CD4-positive, alpha-beta T cell treated with Interleukin-17A for 1 hour (primary cell): Measurements from ENCODE around the gene HAS3.
"Not testable (repeated sequence)": the region's sequence is repeated elsewhere in the genome, so short reads cannot be mapped to it uniquely, and the experiment has no call there.

Experiments
- DNase-seq: peaks from one replicate; pipeline ENCODE4 v3.0.0-alpha.2; 2020

HAS3 gene

DNA sequence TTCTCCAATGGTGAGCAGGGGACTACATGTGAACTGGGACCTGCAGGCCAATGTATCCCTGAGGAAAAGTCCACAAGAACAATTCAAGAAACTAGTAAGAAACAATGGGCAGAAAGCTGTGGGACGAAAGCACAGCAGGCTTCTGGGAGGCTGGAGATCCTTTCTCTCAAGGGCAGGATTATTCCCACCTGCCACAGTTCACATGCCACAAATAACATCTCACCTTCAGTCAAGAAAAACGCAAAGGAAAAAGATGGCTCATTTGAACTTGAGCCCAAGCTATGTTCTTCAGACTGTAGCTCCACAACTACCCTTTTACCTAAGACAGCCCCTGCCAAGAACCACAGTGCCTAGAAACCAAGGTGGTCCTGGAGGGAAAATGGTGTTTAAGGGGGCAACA lies 13.0 kb downstream of the HAS3 start:
- no peak for DNase-seq

DNA sequence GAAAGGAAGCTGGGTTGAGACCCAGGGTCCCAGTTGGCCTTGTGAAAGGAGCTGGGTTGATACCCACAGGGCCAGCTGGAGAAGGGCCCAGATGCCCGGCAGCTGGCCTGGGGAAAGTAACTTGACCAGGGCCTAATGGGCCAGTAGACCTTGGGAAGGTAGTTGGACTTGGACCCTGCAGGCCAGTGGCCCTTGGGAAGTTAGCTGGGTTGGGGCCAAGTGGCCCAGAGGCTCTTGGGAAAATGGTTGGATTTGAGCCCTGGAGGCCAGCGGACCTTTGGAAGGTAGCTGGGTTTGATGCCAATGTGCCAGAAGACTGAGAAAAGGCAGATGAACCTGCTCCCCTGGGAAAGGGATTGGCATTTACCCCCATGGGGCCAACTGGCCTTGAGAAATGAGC lies 13.5 kb downstream of the HAS3 start:
- no peak for DNase-seq

GRCh38 chr16:69119536-69119935 lies 14.1 kb downstream of the HAS3 start:
- no peak for DNase-seq

DNA sequence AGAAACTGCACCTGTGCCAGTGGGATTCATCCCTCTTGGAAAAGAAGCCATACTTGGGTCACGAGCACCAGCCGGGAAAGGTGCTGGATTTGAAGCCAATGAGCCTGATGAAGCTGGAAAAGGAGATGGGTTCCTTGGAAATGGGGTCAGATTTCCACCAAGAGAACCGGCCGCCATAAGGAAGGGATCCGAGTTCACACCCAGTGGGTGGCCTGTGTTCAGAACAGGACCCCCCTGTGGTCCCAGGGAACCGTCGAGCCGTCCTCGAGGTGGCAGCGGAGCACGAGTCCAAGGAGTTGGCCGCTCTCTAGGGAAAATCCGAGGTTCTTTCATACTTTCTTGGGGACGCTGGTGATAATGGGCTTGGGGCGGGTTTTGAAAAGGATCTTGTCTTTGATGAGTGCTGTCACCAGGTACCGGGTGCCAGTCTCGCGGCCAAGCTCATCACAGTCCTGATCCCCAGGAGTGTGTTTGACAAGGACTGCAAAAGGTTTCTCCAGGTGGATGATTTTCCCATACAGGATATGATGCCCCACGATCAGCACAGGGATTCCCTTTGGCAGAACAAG lies 14.7 kb downstream of the HAS3 start:
- no peak for DNase-seq

DNA sequence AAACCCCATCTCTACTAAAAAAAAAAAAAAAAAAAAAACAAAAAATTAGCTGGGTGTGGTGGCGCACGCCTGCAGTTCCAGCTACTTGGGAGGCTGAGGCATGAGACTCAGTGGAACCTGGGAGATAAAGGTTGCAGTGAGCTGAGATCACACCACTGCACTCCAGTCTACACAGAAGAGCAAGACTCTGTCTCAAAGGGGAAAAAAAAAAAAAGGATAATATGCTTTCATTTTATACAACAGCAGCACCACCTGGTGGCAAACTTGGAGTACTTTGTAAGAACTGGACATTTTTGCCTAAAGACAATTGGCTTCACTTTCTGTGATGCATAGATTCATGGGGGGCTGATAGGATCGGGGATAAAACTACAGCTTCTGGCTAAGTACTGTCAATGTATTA lies 18.5 kb downstream of the HAS3 start:
- DNase-seq: peak; percentile 77

GRCh38 chr16:69124406-69124805 lies 19.0 kb downstream of the HAS3 start:
- not testable (repeated sequence) for DNase-seq

DNA sequence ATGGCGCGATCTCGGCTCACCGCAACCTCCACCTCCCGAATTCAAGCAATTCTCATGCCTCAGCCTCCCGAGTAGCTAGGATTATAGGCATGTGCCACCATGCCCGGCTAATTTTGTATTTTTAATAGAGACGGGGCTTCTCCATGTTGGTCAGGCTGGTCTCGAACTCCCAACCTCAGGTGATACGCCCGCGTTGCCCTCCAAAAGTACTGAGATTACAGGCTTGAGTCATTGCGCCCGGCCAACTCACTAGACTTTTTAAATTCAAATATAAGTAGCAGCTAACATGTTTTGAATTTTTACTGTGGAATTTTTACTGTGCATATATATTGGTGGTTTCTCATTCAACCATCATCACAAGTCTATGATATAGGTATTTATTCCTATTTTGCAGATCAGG lies 19.5 kb downstream of the HAS3 start:
- not testable (repeated sequence) for DNase-seq

- no peak for DNase-seq
These were observed 20.8 kb downstream of the HAS3 start for GRCh38 chr16:69126221-69126620.

DNA sequence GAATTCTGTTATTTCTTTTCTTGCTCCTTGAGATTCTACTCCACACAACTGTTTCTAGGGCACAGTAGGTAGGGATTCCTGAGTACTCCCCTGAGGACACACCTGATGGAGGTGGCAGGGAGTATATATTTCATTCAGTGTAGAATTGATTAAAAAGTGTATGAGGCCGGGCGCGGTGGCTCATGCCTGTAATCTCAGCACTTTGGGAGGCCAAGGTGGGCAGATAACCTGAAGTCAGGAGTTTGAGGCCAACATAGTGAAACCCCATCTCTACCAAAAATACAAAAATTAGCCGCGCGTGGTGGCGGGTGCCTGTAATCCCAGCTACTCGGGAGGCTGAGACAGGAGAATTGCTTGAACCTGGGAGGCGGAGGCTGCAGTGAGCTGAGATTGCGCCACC lies 21.3 kb downstream of the HAS3 start:
- DNase-seq: not testable (repeated sequence)

DNA sequence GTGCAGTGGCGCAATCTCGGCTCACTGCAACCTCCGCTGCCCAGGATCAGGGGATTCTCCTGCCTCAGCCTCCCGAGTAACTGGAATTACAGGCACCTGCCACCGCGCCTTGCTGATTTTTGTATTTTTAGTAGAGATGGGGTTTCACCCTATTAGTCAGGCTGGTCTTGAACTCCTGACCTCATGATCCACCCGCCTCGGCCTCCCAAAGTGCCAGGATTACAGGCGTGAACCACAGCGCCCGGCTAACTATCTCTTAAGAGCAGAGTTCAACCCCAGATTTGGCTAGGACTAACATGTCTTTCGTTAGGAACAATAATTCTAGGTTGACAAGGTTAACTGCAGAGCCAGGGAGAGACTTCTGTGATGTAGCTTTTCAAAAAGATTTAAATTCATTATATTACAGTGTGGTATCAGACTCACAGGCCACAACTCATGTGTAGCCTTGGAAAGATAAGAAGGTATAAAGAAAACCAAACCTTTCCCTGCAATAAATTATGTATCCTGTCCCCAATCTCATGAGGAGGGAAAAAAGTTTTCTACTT lies 22.6 kb downstream of the HAS3 start:
- DNase-seq: no peak

GRCh38 chr16:69130461-69130860 lies 25.0 kb downstream of the HAS3 start:
- no peak for DNase-seq

DNA sequence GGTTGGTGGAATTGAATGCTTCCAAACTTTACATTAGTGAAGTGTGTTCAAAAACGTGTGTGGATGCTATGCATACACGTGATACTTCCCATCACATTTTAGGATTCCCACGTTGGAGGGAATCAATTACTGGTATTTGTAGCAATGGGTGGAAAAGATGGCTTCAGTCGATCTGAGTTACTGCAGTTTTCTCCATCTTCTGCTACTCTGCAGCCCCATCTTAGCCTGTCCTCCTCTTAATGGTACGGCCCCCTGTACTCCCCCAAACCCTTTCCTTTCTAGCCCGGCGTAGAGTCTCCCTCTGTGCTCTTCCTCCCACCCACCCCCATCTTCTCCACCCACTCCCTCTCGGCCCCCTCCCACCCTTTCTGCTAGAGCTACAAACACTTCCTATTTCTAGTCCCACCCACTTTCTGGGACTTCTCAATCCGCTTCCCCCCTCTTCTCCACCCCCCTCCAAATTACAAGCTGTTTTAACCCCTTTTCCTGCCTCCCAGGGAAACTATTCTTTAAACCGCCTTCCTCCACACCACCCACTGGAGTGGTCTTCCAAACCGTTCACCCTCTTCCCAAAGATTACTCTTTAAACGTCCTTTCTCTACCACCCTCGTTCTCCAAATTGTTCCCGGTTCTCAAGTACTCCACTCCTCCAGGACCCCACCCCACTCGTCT lies 25.9 kb downstream of the HAS3 start:
- peak; percentile 36 for DNase-seq

- peak; percentile 79 for DNase-seq
These were observed 26.5 kb downstream of the HAS3 start for GRCh38 chr16:69131839-69132423.

DNA sequence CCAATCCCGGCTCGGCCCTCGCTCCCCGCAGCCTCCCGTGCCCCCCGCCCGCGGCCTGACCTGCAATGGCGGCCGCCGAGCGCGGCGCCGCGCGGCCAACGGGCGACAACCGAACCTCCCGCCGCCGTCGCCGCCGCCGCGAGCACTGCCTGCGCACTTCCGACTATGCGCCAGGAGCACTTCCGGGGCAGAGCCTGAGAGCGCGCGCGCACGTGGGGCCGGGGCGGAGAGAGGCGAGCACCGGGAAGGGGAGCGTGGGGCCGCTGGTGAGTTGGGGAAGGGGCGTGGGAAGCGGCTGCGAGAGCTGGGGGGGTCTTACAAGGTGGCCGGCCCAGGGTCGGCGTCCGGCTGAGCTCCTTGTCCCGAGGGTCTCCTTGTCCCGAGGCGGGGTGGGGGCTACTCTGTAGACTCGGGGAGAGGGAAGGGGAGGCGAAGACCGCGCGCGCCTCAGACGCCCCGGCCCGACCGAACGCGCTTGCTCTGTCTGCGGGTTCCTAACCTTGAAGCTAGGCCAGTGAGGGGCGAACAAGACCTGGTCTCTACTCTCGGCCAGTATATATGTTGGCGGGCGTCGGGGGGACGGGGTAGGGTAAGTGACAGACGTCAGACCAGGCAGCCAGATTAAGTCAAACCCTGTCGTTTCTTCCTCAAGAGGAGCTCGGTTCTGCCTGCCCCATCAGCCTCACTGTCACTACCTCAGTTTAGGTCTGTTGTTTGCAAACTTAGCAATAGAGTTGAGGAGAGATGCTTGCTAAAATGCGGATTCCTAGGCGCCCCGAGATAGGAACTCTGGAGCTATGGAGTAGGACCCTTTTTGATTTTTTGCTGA lies 27.2 kb downstream of the HAS3 start, which contains the start of the genes CHTF8 and UTP4:
Gene CHTF8 (minus strand): TSS at position 165 of the 829 bp plus-strand sequence. CDS start 11,130 bp downstream, outside the sequence.
Gene UTP4 (plus strand): TSS at position 226 of the 829 bp plus-strand sequence. CDS start 811 bp downstream, outside the sequence.
- peak; percentile 85 for DNase-seq

DNA sequence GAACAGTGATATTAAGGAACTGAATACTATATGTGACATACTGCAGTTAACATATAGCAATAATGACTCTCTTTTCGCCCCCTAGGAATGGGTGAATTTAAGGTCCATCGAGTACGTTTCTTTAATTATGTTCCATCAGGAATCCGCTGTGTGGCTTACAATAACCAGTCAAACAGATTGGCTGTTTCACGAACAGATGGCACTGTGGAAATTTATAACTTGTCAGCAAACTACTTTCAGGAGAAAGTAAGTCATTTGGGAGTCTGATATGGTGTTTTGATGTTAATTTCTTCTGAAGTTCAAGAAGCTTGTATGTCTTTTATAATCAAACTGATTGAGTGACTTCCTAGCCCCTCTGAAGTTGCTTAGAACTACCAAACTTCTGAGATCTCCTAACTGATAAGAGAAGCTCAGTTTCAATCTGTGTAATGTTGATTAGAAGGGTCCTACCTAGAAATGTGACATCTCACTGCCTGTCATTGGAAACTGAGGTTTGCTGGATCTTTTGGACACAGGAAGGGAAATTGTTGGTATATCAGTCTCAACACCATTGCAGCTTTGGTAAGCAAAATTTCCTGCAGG lies 28.0 kb downstream of the HAS3 start:
- DNase-seq: no peak

- DNase-seq: no peak
These were observed 33.2 kb downstream of the HAS3 start for GRCh38 chr16:69138608-69139007.

DNA sequence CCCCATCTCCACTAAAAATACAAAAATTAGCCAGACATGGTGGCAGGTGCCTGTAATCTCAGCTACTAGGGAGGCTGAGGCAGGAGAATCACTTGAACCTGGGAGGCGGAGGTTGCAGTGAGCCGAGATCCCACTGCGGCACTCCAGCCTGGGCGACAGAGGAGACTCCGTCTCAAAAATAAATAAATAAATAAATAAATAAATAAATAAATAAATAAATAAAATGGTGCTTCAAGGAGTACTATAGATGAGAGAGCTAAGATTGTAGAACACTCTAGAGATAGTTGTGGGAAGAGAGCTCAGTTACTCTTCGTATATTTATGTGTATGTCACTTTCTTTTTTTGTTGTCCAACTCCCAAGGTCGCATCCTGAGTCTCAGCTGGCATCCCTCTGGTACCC lies 34.0 kb downstream of the HAS3 start:
- not testable (repeated sequence) for DNase-seq

DNA sequence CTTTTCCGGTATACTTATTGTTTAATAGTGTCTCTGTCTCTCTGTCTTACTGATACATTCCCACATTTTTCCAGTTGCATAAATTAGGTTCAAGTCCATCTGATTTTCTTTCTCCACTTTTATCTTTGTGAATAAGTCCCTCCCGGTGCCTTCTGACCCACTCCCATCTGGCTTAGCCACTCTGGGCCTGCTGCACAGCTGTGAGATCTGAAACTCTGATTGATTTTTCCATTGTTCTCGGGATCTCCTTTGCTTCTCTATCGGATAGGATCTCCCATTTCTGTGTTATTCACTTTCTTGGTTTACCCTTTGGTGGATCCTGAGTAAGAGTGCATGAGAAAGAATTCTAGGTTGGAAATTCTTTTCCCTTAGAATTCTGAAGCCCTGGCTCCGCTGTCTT lies 35.6 kb downstream of the HAS3 start:
- DNase-seq: no peak

DNA sequence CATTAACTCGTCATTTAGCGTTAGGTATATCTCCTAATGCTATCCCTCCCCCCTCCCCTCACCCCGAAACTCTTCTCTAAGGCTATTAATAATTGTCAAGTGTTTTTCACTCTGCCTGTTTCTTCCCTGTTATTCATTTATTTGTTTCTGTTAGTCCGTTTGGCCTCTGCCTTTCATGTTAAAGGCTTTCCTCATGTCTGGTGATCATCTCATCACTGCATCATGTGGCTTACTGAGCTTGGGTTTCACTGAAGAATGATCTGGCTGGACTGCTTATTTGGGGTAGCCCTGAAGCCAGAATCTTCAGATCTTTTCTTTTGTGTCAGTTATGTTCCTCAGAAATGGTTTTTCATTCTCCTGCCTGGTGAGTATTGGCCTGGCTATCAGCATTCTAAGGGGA lies 36.5 kb downstream of the HAS3 start:
- no peak for DNase-seq

GRCh38 chr16:69143116-69143515 lies 37.7 kb downstream of the HAS3 start:
- DNase-seq: no peak

DNA sequence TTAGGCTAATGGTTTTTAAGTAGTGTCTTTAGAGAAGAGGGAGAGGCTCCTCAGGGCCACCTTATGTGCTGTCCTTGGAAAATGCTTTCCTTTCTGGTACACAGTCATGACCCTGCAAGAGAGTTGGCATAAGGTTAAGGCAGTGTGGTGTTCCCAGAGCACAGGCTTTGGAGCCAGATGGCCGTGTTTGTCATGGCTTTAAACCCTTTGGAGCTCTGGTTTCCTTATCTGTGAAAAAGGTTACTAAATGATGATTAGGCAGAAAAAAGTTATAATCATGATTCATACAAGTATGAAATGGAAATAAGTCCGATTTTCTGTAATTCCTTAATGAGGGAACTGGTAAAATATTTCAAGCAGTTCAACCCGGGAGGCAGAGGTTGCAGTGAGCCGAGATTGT lies 40.2 kb downstream of the HAS3 start:
- DNase-seq: no peak

DNA sequence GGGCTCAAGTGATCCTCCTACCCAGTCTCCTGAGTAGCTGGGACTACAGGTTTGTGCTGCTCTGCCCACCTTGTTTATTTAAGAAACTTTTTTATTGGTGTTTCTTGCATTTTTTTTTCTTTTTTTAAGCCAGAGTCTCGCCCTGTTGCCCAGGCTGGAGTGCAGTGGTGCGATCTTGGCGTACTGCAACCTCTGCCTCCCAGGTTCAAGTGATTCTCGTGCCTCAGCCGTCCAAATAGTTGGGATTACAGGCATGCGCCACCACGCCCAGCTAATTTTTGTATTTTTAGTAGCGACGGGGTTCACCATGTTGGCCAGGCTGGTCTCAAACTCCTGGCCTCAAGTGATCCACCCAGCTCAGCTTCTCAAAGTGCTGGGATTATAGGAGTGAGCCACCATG lies 44.2 kb downstream of the HAS3 start:
- DNase-seq: not testable (repeated sequence)
